ENCODE measurements around the gene ARHGAP26.

DNA sequence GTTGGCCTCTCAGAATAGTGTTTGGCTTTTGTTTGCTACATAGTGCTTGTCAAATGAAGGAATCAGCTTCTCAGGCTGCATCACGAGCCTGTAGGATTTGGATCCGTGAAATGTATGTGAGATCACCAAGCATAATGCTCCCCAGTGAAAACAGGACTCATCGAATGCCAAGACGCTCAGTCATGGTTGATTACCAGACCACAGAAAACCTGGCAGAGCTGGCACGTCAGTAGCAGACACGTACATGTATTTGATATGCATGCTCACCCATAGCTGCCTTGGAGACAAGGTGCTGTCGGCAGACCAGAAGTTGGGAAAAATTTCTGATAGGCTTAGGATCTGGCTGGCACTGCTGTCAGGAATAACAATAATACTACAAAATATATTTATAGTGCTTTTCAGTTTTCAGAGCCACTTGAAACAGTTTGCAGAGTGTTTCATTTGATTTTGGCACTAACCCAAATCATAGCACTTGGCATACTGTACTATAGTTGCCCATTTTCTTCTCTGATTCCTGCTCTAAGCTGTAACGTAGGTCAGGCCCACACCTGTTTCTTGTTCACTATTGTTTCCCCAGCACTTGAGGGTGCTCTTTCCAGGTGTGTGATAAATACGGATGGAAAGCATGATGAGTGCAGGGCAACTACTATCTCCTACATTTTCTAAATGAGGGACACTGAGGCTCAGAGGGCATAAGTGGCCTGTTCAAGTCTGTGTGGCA, 407.2 kb downstream of the ARHGAP26 start:
- TF ChIP-seq, protein P1, sequence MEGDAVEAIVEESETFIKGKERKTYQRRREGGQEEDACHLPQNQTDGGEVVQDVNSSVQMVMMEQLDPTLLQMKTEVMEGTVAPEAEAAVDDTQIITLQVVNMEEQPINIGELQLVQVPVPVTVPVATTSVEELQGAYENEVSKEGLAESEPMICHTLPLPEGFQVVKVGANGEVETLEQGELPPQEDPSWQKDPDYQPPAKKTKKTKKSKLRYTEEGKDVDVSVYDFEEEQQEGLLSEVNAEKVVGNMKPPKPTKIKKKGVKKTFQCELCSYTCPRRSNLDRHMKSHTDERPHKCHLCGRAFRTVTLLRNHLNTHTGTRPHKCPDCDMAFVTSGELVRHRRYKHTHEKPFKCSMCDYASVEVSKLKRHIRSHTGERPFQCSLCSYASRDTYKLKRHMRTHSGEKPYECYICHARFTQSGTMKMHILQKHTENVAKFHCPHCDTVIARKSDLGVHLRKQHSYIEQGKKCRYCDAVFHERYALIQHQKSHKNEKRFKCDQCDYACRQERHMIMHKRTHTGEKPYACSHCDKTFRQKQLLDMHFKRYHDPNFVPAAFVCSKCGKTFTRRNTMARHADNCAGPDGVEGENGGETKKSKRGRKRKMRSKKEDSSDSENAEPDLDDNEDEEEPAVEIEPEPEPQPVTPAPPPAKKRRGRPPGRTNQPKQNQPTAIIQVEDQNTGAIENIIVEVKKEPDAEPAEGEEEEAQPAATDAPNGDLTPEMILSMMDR (IDR thresholded peaks at IDR 0.05; ENCODE audit: poor library complexity, severe bottlenecking) = no peak
- TF ChIP-seq EP300 (conservative IDR thresholded peaks at IDR 0.05; ENCODE audit: poor library complexity, severe bottlenecking) = no peak
- no peak for TF ChIP-seq POLR2AphosphoS5 (IDR thresholded peaks at IDR 0.05)
- TF ChIP-seq, protein P2, sequence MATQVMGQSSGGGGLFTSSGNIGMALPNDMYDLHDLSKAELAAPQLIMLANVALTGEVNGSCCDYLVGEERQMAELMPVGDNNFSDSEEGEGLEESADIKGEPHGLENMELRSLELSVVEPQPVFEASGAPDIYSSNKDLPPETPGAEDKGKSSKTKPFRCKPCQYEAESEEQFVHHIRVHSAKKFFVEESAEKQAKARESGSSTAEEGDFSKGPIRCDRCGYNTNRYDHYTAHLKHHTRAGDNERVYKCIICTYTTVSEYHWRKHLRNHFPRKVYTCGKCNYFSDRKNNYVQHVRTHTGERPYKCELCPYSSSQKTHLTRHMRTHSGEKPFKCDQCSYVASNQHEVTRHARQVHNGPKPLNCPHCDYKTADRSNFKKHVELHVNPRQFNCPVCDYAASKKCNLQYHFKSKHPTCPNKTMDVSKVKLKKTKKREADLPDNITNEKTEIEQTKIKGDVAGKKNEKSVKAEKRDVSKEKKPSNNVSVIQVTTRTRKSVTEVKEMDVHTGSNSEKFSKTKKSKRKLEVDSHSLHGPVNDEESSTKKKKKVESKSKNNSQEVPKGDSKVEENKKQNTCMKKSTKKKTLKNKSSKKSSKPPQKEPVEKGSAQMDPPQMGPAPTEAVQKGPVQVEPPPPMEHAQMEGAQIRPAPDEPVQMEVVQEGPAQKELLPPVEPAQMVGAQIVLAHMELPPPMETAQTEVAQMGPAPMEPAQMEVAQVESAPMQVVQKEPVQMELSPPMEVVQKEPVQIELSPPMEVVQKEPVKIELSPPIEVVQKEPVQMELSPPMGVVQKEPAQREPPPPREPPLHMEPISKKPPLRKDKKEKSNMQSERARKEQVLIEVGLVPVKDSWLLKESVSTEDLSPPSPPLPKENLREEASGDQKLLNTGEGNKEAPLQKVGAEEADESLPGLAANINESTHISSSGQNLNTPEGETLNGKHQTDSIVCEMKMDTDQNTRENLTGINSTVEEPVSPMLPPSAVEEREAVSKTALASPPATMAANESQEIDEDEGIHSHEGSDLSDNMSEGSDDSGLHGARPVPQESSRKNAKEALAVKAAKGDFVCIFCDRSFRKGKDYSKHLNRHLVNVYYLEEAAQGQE (IDR thresholded peaks at IDR 0.05; ENCODE audit: borderline replicate concordance) = no peak
- no peak for TF ChIP-seq TAF1 (IDR thresholded peaks at IDR 0.05; ENCODE audit: low read depth)
- TF ChIP-seq MXI1 (conservative IDR thresholded peaks at IDR 0.05; ENCODE audit: poor library complexity, severe bottlenecking) = no peak
